Thyroid gland (tissue), 4 donors: ENCODE data around the gene LRRC7.

Experiments used
- POLR2A ChIP-seq, 2 donors: fragments of 450-650 bp; IDR thresholded peaks; one replicate each; pipeline ENCODE4 v1.6.1; 2017; ENCODE audit warnings: antibody characterized with exemption in 2 of 2, mild to moderate bottlenecking in 2 of 2, moderate library complexity in 1 of 2
- TF ChIP-seq, protein P1 (sequence below), 6 experiments: fragments of 200-600 bp in 3 of 6; fragments of 450-650 bp in 3 of 6; sonication (generic) in 3 of 6; IDR thresholded peaks; one replicate each; pipeline ENCODE4 v1.5.1; 2016 to 2019; ENCODE audit warnings: antibody characterized with exemption in 6 of 6, mild to moderate bottlenecking in 2 of 6, inconsistent platforms in 1 of 6, moderate library complexity in 1 of 6

- TF ChIP-seq, protein P1, sequence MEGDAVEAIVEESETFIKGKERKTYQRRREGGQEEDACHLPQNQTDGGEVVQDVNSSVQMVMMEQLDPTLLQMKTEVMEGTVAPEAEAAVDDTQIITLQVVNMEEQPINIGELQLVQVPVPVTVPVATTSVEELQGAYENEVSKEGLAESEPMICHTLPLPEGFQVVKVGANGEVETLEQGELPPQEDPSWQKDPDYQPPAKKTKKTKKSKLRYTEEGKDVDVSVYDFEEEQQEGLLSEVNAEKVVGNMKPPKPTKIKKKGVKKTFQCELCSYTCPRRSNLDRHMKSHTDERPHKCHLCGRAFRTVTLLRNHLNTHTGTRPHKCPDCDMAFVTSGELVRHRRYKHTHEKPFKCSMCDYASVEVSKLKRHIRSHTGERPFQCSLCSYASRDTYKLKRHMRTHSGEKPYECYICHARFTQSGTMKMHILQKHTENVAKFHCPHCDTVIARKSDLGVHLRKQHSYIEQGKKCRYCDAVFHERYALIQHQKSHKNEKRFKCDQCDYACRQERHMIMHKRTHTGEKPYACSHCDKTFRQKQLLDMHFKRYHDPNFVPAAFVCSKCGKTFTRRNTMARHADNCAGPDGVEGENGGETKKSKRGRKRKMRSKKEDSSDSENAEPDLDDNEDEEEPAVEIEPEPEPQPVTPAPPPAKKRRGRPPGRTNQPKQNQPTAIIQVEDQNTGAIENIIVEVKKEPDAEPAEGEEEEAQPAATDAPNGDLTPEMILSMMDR (IDR thresholded peaks at IDR 0.05) = no peak
- no peak for TF ChIP-seq POLR2A (IDR thresholded peaks at IDR 0.05)
Measured at GRCh38 chr1:69535490-69535889, 32.2 kb upstream of the LRRC7 start.
